ENCODE measurements around the gene GPR4.
A peak's percentile ranks its signal among the peaks of the same experiment; 100 is the strongest.

GRCh38 chr19:45558399-45558878 lies 43.6 kb downstream of the GPR4 start:
- TF ChIP-seq CBFB (CRISPR knock-in tag; IDR thresholded peaks at IDR 0.05; ENCODE audit: low read depth) (no peak), CTCF (IDR thresholded peaks at IDR 0.05) (no peak), ARID4B (CRISPR knock-in tag; IDR thresholded peaks at IDR 0.05; ENCODE audit: borderline replicate concordance) (no peak), SOX15 (CRISPR knock-in tag; IDR thresholded peaks at IDR 0.05) (no peak), ZNF121 (CRISPR knock-in tag; IDR thresholded peaks at IDR 0.05) (no peak), NFE2L1 (CRISPR knock-in tag; IDR thresholded peaks at IDR 0.05) (no peak), SP1 (CRISPR knock-in tag; conservative IDR thresholded peaks at IDR 0.05) (0 out of 2 replicates have a peak, but pooled peaks have one; percentile 27), CREM (CRISPR knock-in tag; IDR thresholded peaks at IDR 0.05) (no peak), ZNF263 (CRISPR knock-in tag; IDR thresholded peaks at IDR 0.05; ENCODE audit: low read depth) (no peak), JUN (CRISPR knock-in tag; IDR thresholded peaks at IDR 0.05) (no peak), NFYB (CRISPR knock-in tag; conservative IDR thresholded peaks at IDR 0.05; ENCODE audit: low read depth) (no peak), ESRRA (CRISPR knock-in tag; IDR thresholded peaks at IDR 0.05; ENCODE audit: borderline replicate concordance) (no peak), ATF1 (CRISPR knock-in tag; IDR thresholded peaks at IDR 0.05) (no peak)
